ENCODE data around the gene PALMD.

Gene PALMD

GRCh38 chr1:99636647-99637175 lies 9.2 kb upstream of the PALMD start:
- peak; percentile 81 for DNase-seq

- no peak for DNase-seq
Observed at GRCh38 chr1:99638853-99639252, 7.1 kb upstream of the PALMD start.

- DNase-seq = no peak
Observed at GRCh38 chr1:99639408-99639807, 6.5 kb upstream of the PALMD start.

DNA sequence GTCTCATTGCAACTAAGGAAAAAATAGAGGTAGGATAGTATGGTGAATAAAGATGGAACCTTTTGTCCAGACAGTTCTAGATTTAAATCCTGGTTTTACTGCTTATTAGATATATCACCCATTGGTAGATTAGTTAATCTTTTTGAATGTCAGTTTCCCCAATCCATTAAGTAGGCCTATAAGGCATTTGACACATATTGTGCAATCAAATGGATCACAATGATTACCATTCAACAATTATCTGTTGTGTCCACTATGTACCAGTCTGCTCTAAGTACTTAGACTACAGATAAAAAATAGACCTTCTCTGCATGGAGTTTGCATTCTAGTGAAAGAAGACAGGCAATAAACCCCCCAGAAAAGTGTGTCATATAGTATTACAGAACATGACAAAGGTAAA lies 6.0 kb upstream of the PALMD start:
- no peak for DNase-seq

DNA sequence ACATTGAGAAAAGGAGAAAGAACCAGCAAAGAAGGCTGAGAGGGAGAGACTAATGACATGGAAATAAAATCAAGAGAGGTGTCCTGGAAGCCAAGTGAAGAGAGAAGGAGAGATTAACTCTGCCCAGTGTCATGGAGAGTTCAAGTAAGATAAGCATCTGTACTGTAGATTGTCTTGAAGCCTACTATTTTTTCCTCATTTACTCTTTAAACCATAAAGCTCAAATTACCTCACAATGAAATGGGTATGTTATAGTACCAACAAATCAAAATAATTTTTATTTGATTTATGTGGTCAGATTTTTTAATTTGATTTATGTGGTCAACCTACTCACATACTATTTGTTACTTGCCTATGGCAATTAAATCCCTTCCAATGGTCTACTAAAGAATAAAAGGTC lies 5.2 kb upstream of the PALMD start:
- no peak for DNase-seq

GRCh38 chr1:99641558-99641957 lies 4.4 kb upstream of the PALMD start:
- no peak for DNase-seq

DNA sequence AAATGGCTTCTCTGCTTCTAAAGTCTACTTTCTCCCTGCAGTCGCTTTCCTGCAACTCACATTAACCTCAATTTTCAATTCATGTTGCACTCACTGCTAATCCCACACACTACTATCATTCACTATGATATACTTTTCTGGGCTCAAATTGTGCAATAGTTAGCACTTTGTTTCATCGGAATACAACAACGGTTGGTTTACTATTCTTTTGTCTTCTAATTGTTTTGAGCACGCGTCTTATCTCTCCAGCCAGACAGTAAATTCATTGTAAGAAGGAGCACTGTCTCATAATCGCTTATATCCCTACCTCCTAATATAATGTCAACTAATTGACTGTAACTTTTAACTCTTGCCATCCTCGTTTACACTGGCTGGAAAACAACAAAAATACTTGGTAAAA lies 3.9 kb upstream of the PALMD start:
- DNase-seq = no peak

DNA sequence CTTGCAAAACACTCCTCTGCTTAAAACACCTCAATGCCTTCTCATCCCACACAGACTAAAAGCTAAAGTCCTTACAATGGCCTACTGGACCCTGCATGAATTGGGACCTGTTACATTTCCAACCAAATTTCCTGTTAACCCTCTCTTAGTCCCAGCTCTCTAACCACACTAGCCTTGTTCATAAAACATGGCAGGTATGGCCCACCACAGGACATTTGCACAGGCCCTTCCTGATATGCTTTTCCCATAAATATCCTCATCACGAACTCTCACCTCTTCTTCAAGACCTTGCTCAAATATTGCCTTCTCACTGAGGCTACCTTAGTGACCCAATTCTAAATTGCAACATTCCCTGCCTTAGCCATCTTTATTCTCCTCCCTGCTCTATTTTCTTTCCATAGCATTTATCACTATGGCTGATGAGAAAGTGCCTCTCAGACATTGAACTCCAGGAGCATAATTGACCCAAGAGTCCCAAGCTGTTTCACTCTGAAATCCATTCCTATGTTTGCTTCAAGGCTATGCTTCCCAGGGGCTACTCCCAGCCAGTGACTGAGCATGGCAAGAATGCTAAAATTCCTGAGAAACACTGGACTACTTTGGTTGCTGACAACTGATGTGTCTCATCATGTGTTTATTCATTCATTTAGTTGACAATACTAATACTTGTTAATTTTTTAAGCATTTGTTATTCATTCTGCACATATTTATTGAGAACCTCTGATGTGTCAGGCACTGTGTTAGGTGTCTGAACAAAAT lies 2.7 kb upstream of the PALMD start:
- DNase-seq = no peak

GRCh38 chr1:99644279-99645004 lies 1.5 kb upstream of the PALMD start:
- peak; percentile 90 for DNase-seq

GRCh38 chr1:99645203-99645602 lies 710 bp upstream of the PALMD start:
- no peak for DNase-seq

DNA sequence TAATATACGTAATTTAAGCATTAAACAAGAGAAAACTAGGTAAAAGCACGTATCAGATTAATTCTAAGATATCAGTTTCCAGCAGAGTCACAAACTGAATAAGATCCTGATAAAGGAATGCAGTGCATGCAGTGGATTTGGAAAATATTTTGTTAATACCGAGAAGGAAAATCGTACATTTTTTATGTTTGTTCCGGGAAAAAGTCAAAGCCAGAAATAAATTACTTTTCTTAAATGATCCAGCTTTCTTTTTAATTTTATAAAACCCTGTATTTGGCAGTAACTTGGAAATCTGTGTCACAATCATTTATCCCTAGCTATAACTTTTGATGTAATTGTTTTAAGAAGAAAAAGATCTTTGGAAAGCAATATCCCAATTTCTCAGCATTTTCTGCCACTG lies 955 bp downstream of the PALMD start:
- DNase-seq = no peak

GRCh38 chr1:99647490-99647889 lies 1.6 kb downstream of the PALMD start:
- no peak for DNase-seq

- DNase-seq = no peak
Observed at GRCh38 chr1:99648107-99648506, 2.2 kb downstream of the PALMD start.

DNA sequence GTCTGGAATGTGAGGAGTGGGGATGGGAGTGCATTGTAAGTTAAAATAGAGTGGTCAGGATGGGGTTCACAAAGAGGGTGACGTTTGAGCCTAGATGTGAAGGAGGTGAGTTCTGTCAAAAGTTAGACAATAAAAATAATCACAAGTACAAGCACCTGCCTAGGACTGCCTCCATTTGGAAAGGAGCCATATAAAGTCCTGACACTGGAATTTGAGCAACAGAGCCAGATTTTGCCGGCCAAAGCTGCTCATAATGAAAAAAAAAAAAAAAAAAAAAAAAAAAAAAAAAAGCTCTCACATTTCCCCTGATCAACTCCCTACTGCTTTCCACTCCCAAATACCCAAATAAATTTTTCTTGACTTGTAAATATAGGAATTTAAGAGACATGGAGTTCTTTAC lies 4.1 kb downstream of the PALMD start:
- no peak for DNase-seq

DNA sequence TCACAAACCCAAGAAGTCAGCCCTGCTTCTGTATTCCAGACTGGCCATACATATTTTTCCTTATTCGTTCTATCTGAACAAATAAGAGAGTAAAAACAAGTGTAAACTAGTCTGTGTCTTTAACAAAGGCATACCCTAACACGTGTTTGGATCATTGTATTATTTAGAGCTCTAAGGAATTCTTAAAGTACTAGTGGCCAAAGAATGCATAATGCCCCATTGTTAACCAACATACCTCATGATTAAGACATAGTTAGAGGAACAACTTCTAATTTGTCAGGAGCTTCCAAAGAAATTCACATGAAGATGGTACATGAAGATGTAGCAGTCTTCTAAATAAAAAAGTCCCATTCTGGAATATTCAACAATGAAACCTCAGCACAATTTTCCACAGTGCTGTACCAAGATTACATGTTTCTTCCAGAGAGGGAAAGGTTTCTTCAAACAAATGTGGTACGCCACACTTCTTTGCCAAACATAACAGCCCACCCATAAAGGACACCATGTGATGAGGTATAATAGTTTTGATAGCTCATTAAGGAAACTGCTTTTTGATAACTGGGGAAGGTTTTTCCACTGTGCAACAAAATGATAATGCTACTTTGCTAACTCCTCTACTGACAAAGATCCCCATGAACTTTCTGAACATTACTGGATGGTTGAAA lies 5.0 kb downstream of the PALMD start:
- DNase-seq = no peak

GRCh38 chr1:99652881-99653281 lies 7.0 kb downstream of the PALMD start:
- no peak for DNase-seq

GRCh38 chr1:99655376-99655775 lies 9.5 kb downstream of the PALMD start:
- DNase-seq = no peak

DNA sequence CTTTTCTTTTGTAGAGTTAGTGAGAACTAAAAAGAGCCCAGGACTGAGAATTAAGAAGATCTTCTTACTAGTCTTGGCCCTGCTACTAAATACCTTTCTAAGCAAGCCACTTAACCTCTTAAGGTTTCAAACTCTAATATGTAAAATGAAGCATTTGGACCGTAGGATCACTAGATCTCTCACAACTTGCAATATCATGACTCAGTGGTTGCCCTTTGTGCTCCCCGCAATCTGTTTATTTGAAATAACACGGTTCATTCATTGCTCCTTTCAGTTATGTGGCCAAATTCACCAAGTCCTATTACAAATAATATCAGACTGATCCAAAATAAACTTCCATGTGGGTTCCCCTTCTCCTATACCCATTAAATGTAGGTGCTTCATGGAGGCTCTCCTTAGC lies 10.8 kb downstream of the PALMD start:
- no peak for DNase-seq

- no peak for DNase-seq
Observed at GRCh38 chr1:99657213-99658030, 11.5 kb downstream of the PALMD start.

DNA sequence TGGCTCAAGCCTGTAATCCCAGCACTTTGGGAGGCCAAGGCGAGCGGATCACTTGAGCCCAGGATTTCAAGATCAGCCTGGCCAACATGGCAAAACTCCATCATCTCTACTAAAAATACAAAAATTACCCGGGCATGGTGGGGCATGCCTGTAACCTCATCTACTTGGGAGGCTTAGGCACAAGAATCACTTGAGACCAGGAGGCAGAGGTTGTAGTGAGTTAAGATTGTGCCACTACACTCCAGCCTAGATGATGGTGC lies 12.0 kb downstream of the PALMD start:
- DNase-seq = no peak

GRCh38 chr1:99659755-99660210 lies 13.9 kb downstream of the PALMD start:
- DNase-seq = no peak

GRCh38 chr1:99660496-99660895 lies 14.6 kb downstream of the PALMD start:
- no peak for DNase-seq

DNA sequence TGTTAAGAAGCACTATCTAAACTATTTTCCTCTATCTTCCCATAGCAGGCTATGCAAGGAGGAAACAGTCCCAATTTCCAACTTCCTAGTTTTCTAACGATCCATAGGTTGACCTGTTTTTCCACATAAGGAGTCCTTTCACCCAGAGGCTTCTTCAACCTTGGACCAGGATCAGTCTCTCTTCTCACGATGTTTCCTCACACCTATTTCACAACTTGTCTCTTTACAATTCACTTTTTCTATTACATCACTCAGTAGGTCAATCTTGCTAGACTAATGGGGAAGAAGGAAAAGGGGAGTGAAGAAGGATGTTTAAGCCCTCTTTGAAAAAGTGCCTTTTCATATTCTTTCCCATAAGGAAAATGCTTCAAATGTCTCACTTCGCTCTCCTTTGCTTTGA lies 15.9 kb downstream of the PALMD start:
- DNase-seq = no peak
